ENCODE results near the gene MAPKAPK2.

DNA sequence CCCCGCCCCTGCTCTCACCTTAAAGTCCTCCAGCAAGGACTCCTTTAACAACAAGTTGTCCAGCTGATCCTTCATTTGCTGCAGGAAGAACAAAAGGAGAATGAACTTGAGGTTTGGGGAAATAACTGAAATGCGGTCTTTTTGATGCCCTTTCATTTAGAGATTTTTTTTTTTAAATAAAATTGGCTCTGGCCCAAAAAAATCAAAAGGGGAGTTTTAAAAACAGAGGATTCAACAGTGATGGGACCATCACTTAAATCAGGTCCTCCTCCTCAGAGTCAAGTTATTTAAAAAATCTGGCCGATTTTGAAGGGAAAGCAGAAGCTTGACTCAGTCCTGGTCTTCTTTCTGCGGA is 86.6 kb downstream of the MAPKAPK2 start:
- TF ChIP-seq EZH2phosphoT487 (IDR thresholded peaks at IDR 0.05; ENCODE audit: insufficient read depth, low read depth) (no peak), EZH2 (IDR thresholded peaks at IDR 0.05; ENCODE audit: insufficient read depth, poor library complexity, severe bottlenecking) (no peak)

Measured in GM23248 (cell line).